BLaER1 treated with 17β-estradiol and CSF1 and Interleukin-3, amounts not matched to agents 10 nM and 100 nM (cell line): ENCODE measurements around the gene UBL7.

ENCODE experiments used
- H3K27ac ChIP-seq, 11 experiments: shearing (Covaris generic); formaldehyde crosslinking; 2 replicates each; pipeline ENCODE4 v1.8.1; 2022
- H3K27me3 ChIP-seq, 11 experiments: shearing (Covaris generic); formaldehyde crosslinking; 2 replicates each; pipeline ENCODE4 v1.8.1; 2022
- H3K36me3 ChIP-seq, 11 experiments: shearing (Covaris generic); formaldehyde crosslinking; 2 replicates each; pipeline ENCODE4 v1.8.1; 2022
- H3K4me1 ChIP-seq, 10 experiments: shearing (Covaris generic); formaldehyde crosslinking; 2 replicates each; pipeline ENCODE4 v1.8.1; 2022
- H3K4me2 ChIP-seq, 11 experiments: shearing (Covaris generic); formaldehyde crosslinking; 2 replicates each; pipeline ENCODE4 v1.8.1; 2022
- H3K4me3 ChIP-seq, 10 experiments: shearing (Covaris generic); formaldehyde crosslinking; 2 replicates each; pipeline ENCODE4 v1.8.1; 2022
- H3K9ac ChIP-seq, 11 experiments: shearing (Covaris generic); formaldehyde crosslinking; 2 replicates each; pipeline ENCODE4 v1.8.1; 2022
- H3K9me3 ChIP-seq, 11 experiments: shearing (Covaris generic); formaldehyde crosslinking; replicated peaks in 1 of 11; 2 replicates each; pipeline ENCODE4 v1.8.1; 2022
- H4K20me1 ChIP-seq, 11 experiments: shearing (Covaris generic); formaldehyde crosslinking; 2 replicates each; pipeline ENCODE4 v1.8.1; 2022
- Cebpa-rat ChIP-seq, 11 experiments: shearing (Covaris generic); IDR thresholded peaks; 2 replicates each; pipeline ENCODE4 v1.8.1; 2022

The UBL7 gene

GRCh38 chr15:74413350-74414080 is 47.4 kb downstream of the UBL7 start:
- H4K20me1 ChIP-seq, result peaks cover 0 to 26% (median 0%) of the 10 kb centered on the region in 11 experiments; a peak in 9 of 22 replicates
- no peak for TF ChIP-seq Cebpa-rat (IDR thresholded peaks at IDR 0.05)
- no peaks in the 10 kb centered on the region for H3K9me3 ChIP-seq
- H3K9ac ChIP-seq, result no peak overlapping the region
- H3K36me3 ChIP-seq, result peaks cover 0 to 87% (median 4%) of the 10 kb centered on the region in 11 experiments; a peak in 10 of 22 replicates
- no peaks in the 10 kb centered on the region for H3K27me3 ChIP-seq
- peak overlapping the region in 8 of 11 experiments; percentile 73 to 86 (median 76); a peak in 13 of 22 replicates for H3K27ac ChIP-seq
- peaks cover 34 to 78% (median 53%) of the 10 kb centered on the region in 10 experiments for H3K4me1 ChIP-seq
- H3K4me2 ChIP-seq, result peak overlapping the region in 6 of 11 experiments; percentile 78 to 92 (median 83); a peak in 11 of 22 replicates
- no peak overlapping the region for H3K4me3 ChIP-seq

GRCh38 chr15:74412159-74412558 is 48.8 kb downstream of the UBL7 start:
- Histone ChIP-seq H3K27ac (peak overlapping the region in 4 of 11 experiments; percentile 7 to 21 (median 18); a peak in 2 of 22 replicates), H3K9ac (no peak overlapping the region), H3K4me2 (0 out of 22 replicates have a peak overlapping the region, but pooled peaks of 1 of the 11 experiments have one; percentile 14), H3K36me3 (peaks cover 0 to 73% (median 4%) of the 10 kb centered on the region in 11 experiments; a peak in 10 of 22 replicates), H3K4me1 (peaks cover 31 to 74% (median 48%) of the 10 kb centered on the region in 10 experiments), H4K20me1 (peaks cover 0 to 13% (median 0%) of the 10 kb centered on the region in 11 experiments; a peak in 4 of 22 replicates), H3K4me3 (no peak overlapping the region), H3K27me3 (no peaks in the 10 kb centered on the region), H3K9me3 (no peaks in the 10 kb centered on the region)
- TF ChIP-seq Cebpa-rat (IDR thresholded peaks at IDR 0.05), result no peak

- H3K4me2 ChIP-seq, result 0 out of 22 replicates have a peak overlapping the region, but pooled peaks of 1 of the 11 experiments have one; percentile 14
- peaks cover 31 to 74% (median 48%) of the 10 kb centered on the region in 10 experiments for H3K4me1 ChIP-seq
- H3K4me3 ChIP-seq, result no peak overlapping the region
- no peaks in the 10 kb centered on the region for H3K9me3 ChIP-seq
- TF ChIP-seq Cebpa-rat (IDR thresholded peaks at IDR 0.05), result no peak
- peaks cover 0 to 68% (median 4%) of the 10 kb centered on the region in 11 experiments; a peak in 10 of 22 replicates for H3K36me3 ChIP-seq
- H3K9ac ChIP-seq, result no peak overlapping the region
- peaks cover 0 to 8% (median 0%) of the 10 kb centered on the region in 11 experiments; a peak in 1 of 22 replicates for H4K20me1 ChIP-seq
- H3K27ac ChIP-seq, result peak overlapping the region in 3 of 11 experiments; percentile 7 to 21 (median 15); a peak in 5 of 22 replicates
- H3K27me3 ChIP-seq, result no peaks in the 10 kb centered on the region; a peak in 1 of 22 replicates
Observed at GRCh38 chr15:74411686-74412085, 49.3 kb downstream of the UBL7 start.

- peaks cover 21 to 74% (median 47%) of the 10 kb centered on the region in 10 experiments for H3K4me1 ChIP-seq
- H3K4me3 ChIP-seq, result no peak overlapping the region
- no peak overlapping the region for H3K4me2 ChIP-seq
- no peak overlapping the region for H3K9ac ChIP-seq
- peaks cover 0 to 2% (median 0%) of the 10 kb centered on the region in 11 experiments; a peak in 1 of 22 replicates for H4K20me1 ChIP-seq
- TF ChIP-seq Cebpa-rat (IDR thresholded peaks at IDR 0.05), result no peak
- no peaks in the 10 kb centered on the region for H3K9me3 ChIP-seq
- H3K27ac ChIP-seq, result 0 out of 22 replicates have a peak overlapping the region, but pooled peaks of 1 of the 11 experiments have one; percentile 8
- H3K27me3 ChIP-seq, result no peaks in the 10 kb centered on the region; a peak in 1 of 22 replicates
- peaks cover 0 to 56% (median 4%) of the 10 kb centered on the region in 11 experiments; a peak in 10 of 22 replicates for H3K36me3 ChIP-seq
Observed at GRCh38 chr15:74410502-74410901, 50.5 kb downstream of the UBL7 start.

- no peak for TF ChIP-seq Cebpa-rat (IDR thresholded peaks at IDR 0.05)
- Histone ChIP-seq H3K9ac (no peak overlapping the region), H4K20me1 (0 out of 22 replicates have a peak, but pooled peaks cover 0 to 2% (median 0%) of the 10 kb centered on the region in 11 experiments), H3K4me2 (no peak overlapping the region), H3K9me3 (no peaks in the 10 kb centered on the region), H3K4me3 (no peak overlapping the region), H3K36me3 (peaks cover 0 to 44% (median 4%) of the 10 kb centered on the region in 11 experiments; a peak in 10 of 22 replicates), H3K27ac (peak overlapping the region in 1 of 11 experiments; percentile 12; a peak in 1 of 22 replicates), H3K4me1 (peaks cover 17 to 74% (median 47%) of the 10 kb centered on the region in 10 experiments), H3K27me3 (no peaks in the 10 kb centered on the region; a peak in 1 of 22 replicates)
Observed at GRCh38 chr15:74409225-74409624, 51.7 kb downstream of the UBL7 start.

GRCh38 chr15:74408815-74409214 is 52.1 kb downstream of the UBL7 start:
- H3K27me3 ChIP-seq, result no peaks in the 10 kb centered on the region; a peak in 1 of 22 replicates
- peaks cover 21 to 74% (median 47%) of the 10 kb centered on the region in 10 experiments for H3K4me1 ChIP-seq
- TF ChIP-seq Cebpa-rat (IDR thresholded peaks at IDR 0.05), result no peak
- H3K9me3 ChIP-seq, result no peaks in the 10 kb centered on the region
- peaks cover 0 to 40% (median 4%) of the 10 kb centered on the region in 11 experiments; a peak in 10 of 22 replicates for H3K36me3 ChIP-seq
- no peak overlapping the region for H3K4me3 ChIP-seq
- peak overlapping the region in 2 of 11 experiments; percentile 12 to 25; a peak in 2 of 22 replicates for H3K27ac ChIP-seq
- peaks cover 0 to 2% (median 0%) of the 10 kb centered on the region in 11 experiments; a peak in 1 of 22 replicates for H4K20me1 ChIP-seq
- H3K4me2 ChIP-seq, result no peak overlapping the region
- no peak overlapping the region for H3K9ac ChIP-seq

- Histone ChIP-seq H4K20me1 (peaks cover 0 to 5% (median 0%) of the 10 kb centered on the region in 11 experiments; a peak in 2 of 22 replicates), H3K4me2 (no peak overlapping the region), H3K9me3 (no peaks in the 10 kb centered on the region), H3K4me1 (peaks cover 25 to 74% (median 49%) of the 10 kb centered on the region in 10 experiments), H3K27ac (peak overlapping the region in 2 of 11 experiments; percentile 12 to 25; a peak in 2 of 22 replicates), H3K27me3 (no peaks in the 10 kb centered on the region; a peak in 1 of 22 replicates), H3K36me3 (peaks cover 0 to 35% (median 4%) of the 10 kb centered on the region in 11 experiments; a peak in 10 of 22 replicates), H3K4me3 (no peak overlapping the region), H3K9ac (no peak overlapping the region)
- no peak for TF ChIP-seq Cebpa-rat (IDR thresholded peaks at IDR 0.05)
Observed at GRCh38 chr15:74408385-74408784, 52.6 kb downstream of the UBL7 start.

- Histone ChIP-seq H3K4me3 (no peak overlapping the region), H4K20me1 (peaks cover 0 to 7% (median 0%) of the 10 kb centered on the region in 11 experiments; a peak in 2 of 22 replicates), H3K27me3 (no peaks in the 10 kb centered on the region; a peak in 1 of 22 replicates), H3K27ac (peak overlapping the region in 6 of 11 experiments; percentile 1 to 54 (median 34); a peak in 7 of 22 replicates), H3K4me1 (peaks cover 38 to 77% (median 59%) of the 10 kb centered on the region in 10 experiments), H3K9me3 (no peaks in the 10 kb centered on the region), H3K36me3 (peaks cover 0 to 23% (median 4%) of the 10 kb centered on the region in 11 experiments; a peak in 10 of 22 replicates), H3K4me2 (peak overlapping the region; percentile 20 to 99 (median 63)), H3K9ac (peak overlapping the region in 2 of 11 experiments; percentile 1 to 32; a peak in 1 of 22 replicates)
- TF ChIP-seq Cebpa-rat (IDR thresholded peaks at IDR 0.05), result no peak
Observed at GRCh38 chr15:74406992-74407705, 53.8 kb downstream of the UBL7 start.
